A549 (cell line): ENCODE results near the gene EPS8. TPM values are rescaled to one million over a fixed set of nuclear protein-coding genes. Genes with fewer than 3 reads are reported as not detected.

ENCODE experiments used
- ATAC-seq, 2 experiments: fragments of 200-7000 bp in 1 of 2; fragments of >200 bp in 1 of 2; cut with Nextera tagmentation in 1 of 2; cut with Tn5 transposase in 1 of 2; 3 replicates each; pipeline versions ENCODE4 v1.8.0 to v1.9.1; 2018 to 2020; ENCODE audit warnings: mild to moderate bottlenecking in 1 of 2, moderate library complexity in 1 of 2
- CTCF ChIA-PET: fragments of 300-600 bp; sonication (Branson Sonifier 250); formaldehyde crosslinking; extraction: SDS; loops from one replicate; lab custom pipeline; 2021; ENCODE audit warnings: antibody characterized with exemption, inconsistent platforms; lab: Yijun Ruan, JAX
- POLR2A ChIA-PET: fragments of 350-600 bp; formaldehyde crosslinking; extraction: SDS; loops from one replicate; lab custom pipeline; 2021; ENCODE audit warnings: antibody characterized with exemption, inconsistent platforms; lab: Yijun Ruan, JAX
- DNase-seq, 2 experiments: peaks; one replicate each; pipeline versions ENCODE4 v3.0.0 to v3.0.0-alpha.2; 2011 to 2016; ENCODE audit warnings: low read depth in 1 of 2, low spot score in 1 of 2
- FAIRE-seq: peaks from 2 replicates; lab custom pipeline; 2011; peaks lifted over from hg19 to GRCh38; lab: Jason Lieb, UNC
- H3K27ac ChIP-seq, 2 experiments: fragments of >200 bp; sonication (Bioruptor Twin); formaldehyde crosslinking; 3 replicates each; pipeline ENCODE4 v1.5.1; 2016 to 2017
- H3K4me1 ChIP-seq: fragments of >200 bp; sonication (Bioruptor Twin); formaldehyde crosslinking; 3 replicates; pipeline ENCODE4 v1.6.1; 2016
- H3K4me2 ChIP-seq: fragments of >200 bp; sonication (Bioruptor Twin); formaldehyde crosslinking; 3 replicates; pipeline ENCODE4 v1.6.1; 2016
- H3K4me3 ChIP-seq: fragments of >200 bp; sonication (Bioruptor Twin); formaldehyde crosslinking; 3 replicates; pipeline ENCODE4 v1.5.1; 2016
- H3K9me3 ChIP-seq: fragments of >200 bp; sonication (Bioruptor Twin); formaldehyde crosslinking; 3 replicates; pipeline ENCODE4 v1.6.1; 2016
- BHLHE40 ChIP-seq: IDR thresholded peaks from 2 replicates; pipeline ENCODE4 v1.6.1; 2012; ENCODE audit warnings: low read depth, low read length, inconsistent platforms
- CEBPB ChIP-seq, 2 experiments: fragments of >200 bp in 1 of 2; sonication (Bioruptor Twin) in 1 of 2; formaldehyde crosslinking in 1 of 2; IDR thresholded peaks; 2 replicates each; pipeline ENCODE4 v1.6.1; 2012 to 2016
- CHD4 ChIP-seq: fragments of 200-600 bp; sonication (generic); IDR thresholded peaks from 2 replicates; pipeline ENCODE4 v1.6.1; 2016; ENCODE audit warnings: antibody characterized with exemption, mild to moderate bottlenecking, borderline replicate concordance
- CTCF ChIP-seq: fragments of >200 bp; sonication (Bioruptor Twin); formaldehyde crosslinking; IDR thresholded peaks from 3 replicates; pipeline ENCODE4 v1.5.1; 2016
- EHF ChIP-seq: fragments of 250-450 bp; sonication (Bioruptor Pico); IDR thresholded peaks from 2 replicates; pipeline ENCODE4 v1.5.0; 2020; ENCODE audit warnings: mild to moderate bottlenecking
- EHMT2 ChIP-seq: fragments of 200-600 bp; sonication (generic); IDR thresholded peaks from 2 replicates; pipeline ENCODE4 v1.6.1; 2016; ENCODE audit warnings: antibody characterized with exemption, low read depth, mild to moderate bottlenecking, moderate library complexity
- ESRRA ChIP-seq: fragments of 150-350 bp; IDR thresholded peaks from 2 replicates; pipeline ENCODE4 v1.6.1; 2014; ENCODE audit warnings: mild to moderate bottlenecking, low read length, borderline replicate concordance
- FOSL2 ChIP-seq, 2 experiments: fragments of 450-650 bp in 1 of 2; fragments of >200 bp in 1 of 2; sonication (Bioruptor Twin) in 1 of 2; formaldehyde crosslinking; IDR thresholded peaks; 2 replicates each; pipeline versions ENCODE4 v1.5.0 to v1.6.1; 2016 to 2020; ENCODE audit warnings: mild to moderate bottlenecking in 1 of 2, moderate library complexity in 1 of 2
- FOXS1 ChIP-seq: fragments of 250-450 bp; sonication (Bioruptor Pico); IDR thresholded peaks from 2 replicates; pipeline ENCODE4 v1.5.0; 2020; ENCODE audit warnings: mild to moderate bottlenecking, moderate library complexity
- GATA3 ChIP-seq: IDR thresholded peaks from 2 replicates; pipeline ENCODE4 v1.6.1; 2012; ENCODE audit warnings: borderline replicate concordance
- HEYL ChIP-seq: fragments of 250-450 bp; sonication (Bioruptor Pico); IDR thresholded peaks from 2 replicates; pipeline ENCODE4 v1.8.0; 2021; ENCODE audit warnings: mild to moderate bottlenecking, moderate library complexity
- HOXA7 ChIP-seq: fragments of 250-450 bp; sonication (Bioruptor Pico); IDR thresholded peaks from 2 replicates; pipeline ENCODE4 v1.5.0; 2020; ENCODE audit warnings: mild to moderate bottlenecking, moderate library complexity
- HOXB5 ChIP-seq: fragments of 250-450 bp; sonication (Bioruptor Pico); IDR thresholded peaks from 2 replicates; pipeline ENCODE4 v1.5.0; 2020; ENCODE audit warnings: mild to moderate bottlenecking, moderate library complexity
- JUN ChIP-seq, 2 experiments: fragments of >200 bp; sonication (Bioruptor Twin); formaldehyde crosslinking; IDR thresholded peaks; 2 replicates in 1 of 2; 3 replicates in 1 of 2; pipeline ENCODE4 v1.6.1; 2016 to 2017
- KDM1A ChIP-seq: fragments of 200-600 bp; sonication (generic); IDR thresholded peaks from 2 replicates; pipeline ENCODE4 v1.6.1; 2016; ENCODE audit warnings: low read depth, mild to moderate bottlenecking
- MAFK ChIP-seq: fragments of 450-650 bp; IDR thresholded peaks from 2 replicates; pipeline ENCODE4 v1.6.1; 2014; ENCODE audit not compliant: partially characterized antibody
- MAX ChIP-seq: IDR thresholded peaks from 2 replicates; pipeline ENCODE4 v1.6.1; 2012
- MYC ChIP-seq: IDR thresholded peaks from 2 replicates; pipeline ENCODE4 v1.6.1; 2012; ENCODE audit warnings: mild to moderate bottlenecking, inconsistent platforms, low read length, improper control_type of control experiment, borderline replicate concordance
- NPAS2 ChIP-seq: fragments of 250-450 bp; sonication (Bioruptor Pico); IDR thresholded peaks from 2 replicates; pipeline ENCODE4 v1.8.0; 2022; ENCODE audit warnings: mild to moderate bottlenecking, moderate library complexity, borderline replicate concordance
- POLR2A ChIP-seq: IDR thresholded peaks from 2 replicates; pipeline ENCODE4 v1.6.1; 2012; ENCODE audit warnings: mild to moderate bottlenecking, low read length
- RAD21 ChIP-seq, 2 experiments: fragments of >200 bp in 1 of 2; sonication (Bioruptor Twin) in 1 of 2; formaldehyde crosslinking in 1 of 2; IDR thresholded peaks in 1 of 2; conservative IDR thresholded peaks in 1 of 2; 2 replicates in 1 of 2; 3 replicates in 1 of 2; pipeline ENCODE4 v1.6.1; 2012 to 2018; ENCODE audit warnings: inconsistent platforms in 1 of 2
- RARB ChIP-seq: fragments of 250-450 bp; sonication (Bioruptor Pico); IDR thresholded peaks from 2 replicates; pipeline ENCODE4 v1.8.0; 2021; ENCODE audit warnings: mild to moderate bottlenecking, moderate library complexity
- REST ChIP-seq: fragments of 200-600 bp; sonication (generic); IDR thresholded peaks from 2 replicates; pipeline ENCODE4 v1.6.1; 2016; ENCODE audit warnings: antibody characterized with exemption, mild to moderate bottlenecking, moderate library complexity
- RNF2 ChIP-seq: fragments of 200-600 bp; sonication (generic); IDR thresholded peaks from 2 replicates; pipeline ENCODE4 v1.6.1; 2016; ENCODE audit warnings: low read depth, mild to moderate bottlenecking, antibody characterized with exemption, moderate library complexity, borderline replicate concordance
- SMC3 ChIP-seq: fragments of >200 bp; sonication (Bioruptor Twin); formaldehyde crosslinking; IDR thresholded peaks from 3 replicates; pipeline ENCODE4 v1.6.1; 2018; ENCODE audit warnings: inconsistent platforms
- SREBF2 ChIP-seq: fragments of 450-650 bp; IDR thresholded peaks from 2 replicates; pipeline ENCODE4 v1.6.1; 2014; ENCODE audit warnings: mild to moderate bottlenecking, moderate library complexity
- TFCP2L1 ChIP-seq: fragments of 250-450 bp; sonication (Bioruptor Pico); IDR thresholded peaks from 2 replicates; pipeline ENCODE4 v1.5.0; 2021; ENCODE audit warnings: mild to moderate bottlenecking
- ZNF302 ChIP-seq: fragments of 250-450 bp; sonication (Bioruptor Pico); IDR thresholded peaks from 2 replicates; pipeline ENCODE4 v1.9.0; 2021; ENCODE audit warnings: inconsistent platforms, mild to moderate bottlenecking, moderate library complexity
- WGBS: methylation state at CpG from one replicate; pipeline ENCODE4 v1.1.6; 2017; ENCODE audit errors: missing lambda C conversion rate; 5-methylcytosine and 5-hydroxymethylcytosine counted together
- polyA plus RNA-seq, 4 experiments: library from polyadenylated mRNA; depleted of rRNA in 3 of 4; stranded (reverse); fragments of >200 nt; fragmentation: RNase III in 1 of 4; extraction: RNeasy Plus Mini Kit Qiagen cat#74134 plus additional on column Dnase treatment in 1 of 4; gene quantifications; 2 replicates in 3 of 4; 3 replicates in 1 of 4; pipeline ENCODE4 v1.2.3, GENCODE V29; 2011 to 2017

The EPS8 gene
- polyA plus RNA-seq, 2 of the 4 experiments (the other 2 are of a cell fraction): 25.1 to 101 TPM

GRCh38 chr12:15648558-15648957, 140.6 kb downstream of the EPS8 start:
- ChIA-PET POLR2A (no interaction called here), CTCF (interaction anchor here (1.8 kb wide), 1 partner anchor 11 kb away, joined by 5 read pairs; no protein-coding TSS in a partner anchor)
- Histone ChIP-seq H3K9me3 (no peaks in the 10 kb centered on the region), H3K4me1 (peaks cover 11% of the 10 kb centered on the region; the same call in 2 of the 3 replicates), H3K4me3 (no peak overlapping the region), H3K4me2 (no peak overlapping the region), H3K27ac (no peak overlapping the region)
- 79% methylated on average over 1 of the region's 1 CpG for WGBS
- no peak for TF ChIP-seq FOXS1
- TF ChIP-seq TFCP2L1 (CRISPR knock-in tag): no peak
- no peak for TF ChIP-seq SREBF2
- no peak for TF ChIP-seq RAD21 (conservative IDR thresholded peaks at IDR 0.05 in 1 of 2, IDR thresholded peaks at IDR 0.05 in 1 of 2)
- TF ChIP-seq HOXA7: no peak
- no peak for TF ChIP-seq NPAS2 (CRISPR knock-in tag)
- TF ChIP-seq BHLHE40: no peak
- TF ChIP-seq POLR2A: no peak
- TF ChIP-seq EHF (CRISPR knock-in tag): no peak
- TF ChIP-seq MAFK: no peak
- TF ChIP-seq JUN (IDR thresholded peaks at IDR 0.05): no peak
- TF ChIP-seq RNF2: no peak
- TF ChIP-seq ZNF302 (CRISPR knock-in tag): no peak
- TF ChIP-seq REST: no peak
- TF ChIP-seq RARB (CRISPR knock-in tag): no peak
- TF ChIP-seq GATA3: no peak
- no peak for FAIRE-seq
- no peak for ATAC-seq
- no peak for DNase-seq

GRCh38 chr12:15646581-15646980, 142.6 kb downstream of the EPS8 start:
- POLR2A ChIA-PET: no interaction called here
- ATAC-seq: no peak
- no peak for FAIRE-seq

GRCh38 chr12:15644700-15645099, 144.5 kb downstream of the EPS8 start:
- no peak overlapping the region for H3K4me2 ChIP-seq
- DNase-seq (no peak), FAIRE-seq (no peak), ATAC-seq (no peak)
- no peak overlapping the region for H3K27ac ChIP-seq
- peaks cover 11% of the 10 kb centered on the region; the same call in 2 of the 3 replicates for H3K4me1 ChIP-seq
- ChIA-PET CTCF (interaction anchor here (0.5 kb wide), 1 partner anchor 32 kb away, joined by 3 read pairs; no protein-coding TSS in a partner anchor), POLR2A (no interaction called here)
- H3K4me3 ChIP-seq: no peak overlapping the region
- no peaks in the 10 kb centered on the region for H3K9me3 ChIP-seq
- no peak for TF ChIP-seq CEBPB (IDR thresholded peaks at IDR 0.05)
- TF ChIP-seq FOSL2 (IDR thresholded peaks at IDR 0.05): no peak
- no peak for TF ChIP-seq FOSL2 (CRISPR knock-in tag; IDR thresholded peaks at IDR 0.05)
- no peak for TF ChIP-seq ZNF302 (CRISPR knock-in tag)
- no peak for TF ChIP-seq RNF2
- no peak for TF ChIP-seq SMC3
- TF ChIP-seq REST: no peak
- TF ChIP-seq HEYL (CRISPR knock-in tag): no peak
- no peak for TF ChIP-seq KDM1A
- no peak for TF ChIP-seq CTCF
- TF ChIP-seq MYC: no peak

More at GRCh38 chr12:15646581-15646980, 142.6 kb downstream of the EPS8 start:
- peaks cover 11% of the 10 kb centered on the region; the same call in 2 of the 3 replicates for H3K4me1 ChIP-seq
- WGBS: 0% methylated on average over 1 of the region's 1 CpG
- CTCF ChIA-PET: interaction anchor here (0.5 kb wide), 1 partner anchor 13 kb away, joined by 5 read pairs; no protein-coding TSS in a partner anchor
- DNase-seq: no peak
- no peak overlapping the region for H3K4me2 ChIP-seq
- H3K27ac ChIP-seq: no peak overlapping the region
- H3K9me3 ChIP-seq: no peaks in the 10 kb centered on the region
- TF ChIP-seq EHMT2: no peak
- TF ChIP-seq MAX: no peak
- TF ChIP-seq CHD4: no peak
- no peak for TF ChIP-seq ESRRA
- TF ChIP-seq HOXB5 (CRISPR knock-in tag): no peak
- H3K4me3 ChIP-seq: no peak overlapping the region
